CD14-positive monocyte (primary cell): ENCODE results near the gene KLC1. TPM values are rescaled to one million over a fixed set of nuclear protein-coding genes. Genes with fewer than 3 reads are reported as not detected.

Experiments used
- DNase-seq, 3 donors: peaks; one replicate each; pipeline ENCODE4 v3.0.0-alpha.2; 2011 to 2022
- H2AFZ ChIP-seq: 2 replicates; pipeline ENCODE4 v1.6.0; 2012; ENCODE audit warnings: mild to moderate bottlenecking, low read depth, low read length, inconsistent platforms; ENCODE audit not compliant: insufficient read depth, poor library complexity, severe bottlenecking
- H3K27ac ChIP-seq, 2 donors: 1 replicate in 1 of 2; 2 replicates in 1 of 2; pipeline ENCODE4 v1.5.1; 2012 to 2013; ENCODE audit warnings: low read length in 2 of 2, control low read depth in 1 of 2, inconsistent platforms in 1 of 2, low read depth in 1 of 2, mild to moderate bottlenecking in 1 of 2
- H3K27me3 ChIP-seq, 2 donors: one replicate each; pipeline versions ENCODE4 v1.6.0 to v1.6.1; 2011 to 2013; ENCODE audit warnings: low read length in 2 of 2; ENCODE audit not compliant: control insufficient read depth in 2 of 2, insufficient read depth in 2 of 2
- H3K36me3 ChIP-seq, 2 donors: replicated peaks in 1 of 2; 1 replicate in 1 of 2; 2 replicates in 1 of 2; pipeline versions ENCODE4 v1.5.1 to v1.6.1; 2012 to 2013; ENCODE audit warnings: low read length in 2 of 2, control low read depth in 1 of 2, inconsistent platforms in 1 of 2, mild to moderate bottlenecking in 1 of 2; ENCODE audit not compliant: insufficient read depth in 2 of 2, control insufficient read depth in 1 of 2
- H3K4me1 ChIP-seq, 2 donors: 1 replicate in 1 of 2; 2 replicates in 1 of 2; pipeline versions ENCODE4 v1.5.1 to v1.6.1; 2012 to 2013; ENCODE audit warnings: low read length in 2 of 2, control low read depth in 1 of 2, inconsistent platforms in 1 of 2, mild to moderate bottlenecking in 1 of 2, moderate library complexity in 1 of 2; ENCODE audit not compliant: insufficient read depth in 2 of 2, control insufficient read depth in 1 of 2
- H3K4me2 ChIP-seq: replicated peaks from 2 replicates; pipeline ENCODE3; 2012; ENCODE audit warnings: low read length, moderate library complexity, mild to moderate bottlenecking; ENCODE audit not compliant: poor library complexity, severe bottlenecking; ENCODE audit errors: extremely low read depth
- H3K4me3 ChIP-seq, 3 experiments: fragments of 200-600 bp in 1 of 3; sonication (generic) in 1 of 3; replicated peaks in 1 of 3; 1 replicate in 2 of 3; 2 replicates in 1 of 3; pipeline ENCODE4 v1.5.1; 2011 to 2013; ENCODE audit warnings: low read length in 3 of 3, mild to moderate bottlenecking in 3 of 3, control low read depth in 2 of 3, low read depth in 2 of 3, inconsistent platforms in 1 of 3, moderate library complexity in 1 of 3
- H3K79me2 ChIP-seq: 2 replicates; pipeline ENCODE4 v1.6.0; 2012; ENCODE audit warnings: mild to moderate bottlenecking, control low read depth, inconsistent platforms, low read length, moderate library complexity; ENCODE audit not compliant: insufficient read depth
- H3K9ac ChIP-seq: 2 replicates; pipeline ENCODE4 v1.6.0; 2017; ENCODE audit warnings: low read length, mild to moderate bottlenecking; ENCODE audit not compliant: insufficient read depth, poor library complexity, severe bottlenecking
- H3K9me3 ChIP-seq, 2 donors: replicated peaks in 1 of 2; 1 replicate in 1 of 2; 2 replicates in 1 of 2; pipeline versions ENCODE4 v1.5.1 to v1.6.1; 2012 to 2013; ENCODE audit warnings: low read length in 2 of 2, control low read depth in 1 of 2; ENCODE audit not compliant: control insufficient read depth in 1 of 2, insufficient read depth in 1 of 2
- H4K20me1 ChIP-seq: 2 replicates; pipeline ENCODE4 v1.6.0; 2012; ENCODE audit warnings: mild to moderate bottlenecking, low read length, control low read depth, moderate library complexity; ENCODE audit not compliant: insufficient read depth
- H3K27ac Mint-ChIP-seq, 7 donors: one replicate each; pipeline ENCODE4 v1.8.0; 2020; ENCODE audit warnings: mild to moderate bottlenecking in 7 of 7, mixed read lengths in 7 of 7, moderate library complexity in 6 of 7, inconsistent platforms in 2 of 7
- H3K27me3 Mint-ChIP-seq, 3 donors: one replicate each; pipeline ENCODE4 v1.8.0; 2021 to 2022; ENCODE audit warnings: low read depth in 3 of 3, mild to moderate bottlenecking in 3 of 3, mixed read lengths in 3 of 3, moderate library complexity in 3 of 3, inconsistent platforms in 1 of 3
- H3K36me3 Mint-ChIP-seq, 2 donors: one replicate each; pipeline ENCODE4 v1.8.0; 2020; ENCODE audit warnings: mixed read lengths in 2 of 2, inconsistent platforms in 1 of 2, mild to moderate bottlenecking in 1 of 2
- H3K4me1 Mint-ChIP-seq: one replicate; pipeline ENCODE4 v1.8.0; 2020; ENCODE audit warnings: mild to moderate bottlenecking, mixed read lengths
- H3K4me3 Mint-ChIP-seq, 2 donors: one replicate each; pipeline ENCODE4 v1.8.0; 2020; ENCODE audit warnings: mild to moderate bottlenecking in 2 of 2, mixed read lengths in 2 of 2, moderate library complexity in 1 of 2
- H3K9me3 Mint-ChIP-seq, 7 donors: one replicate each; pipeline ENCODE4 v1.8.0; 2020 to 2022; ENCODE audit warnings: mixed read lengths in 7 of 7, mild to moderate bottlenecking in 6 of 7, moderate library complexity in 6 of 7, inconsistent platforms in 2 of 7
- WGBS: methylation state at CpG from one replicate; pipeline ENCODE4 v1.1.5; 2013; ENCODE audit warnings: missing lambda C conversion rate; ENCODE audit not compliant: insufficient coverage; 5-methylcytosine and 5-hydroxymethylcytosine counted together
- intact Hi-C, 2 donors: fragments of 100-400 bp; cut with micrococcal nuclease; formaldehyde crosslinking; loops; one replicate each; pipeline versions ENCODE4 v1.15.0 to v1.15.1; 2023
- polyA plus RNA-seq, 3 donors: library from polyadenylated mRNA; depleted of rRNA in 1 of 3; unstranded in 2 of 3; stranded (reverse) in 1 of 3; fragments of 300-500 nt in 2 of 3; fragments of >200 nt in 1 of 3; fragmentation: Illumina TruSeq in 2 of 3; gene quantifications; 1 replicate in 2 of 3; 2 replicates in 1 of 3; pipeline ENCODE4 v1.2.3, GENCODE V29; 2012 to 2021
- TF ChIP-seq, protein P1 (sequence below): fragments of 200-600 bp; IDR thresholded peaks from one replicate; pipeline ENCODE4 v1.8.0; 2022; ENCODE audit warnings: antibody characterized with exemption, mild to moderate bottlenecking

The KLC1 gene
- polyA plus RNA-seq, 3 donors, result 41.5 to 108 (median 46.6) TPM

DNA sequence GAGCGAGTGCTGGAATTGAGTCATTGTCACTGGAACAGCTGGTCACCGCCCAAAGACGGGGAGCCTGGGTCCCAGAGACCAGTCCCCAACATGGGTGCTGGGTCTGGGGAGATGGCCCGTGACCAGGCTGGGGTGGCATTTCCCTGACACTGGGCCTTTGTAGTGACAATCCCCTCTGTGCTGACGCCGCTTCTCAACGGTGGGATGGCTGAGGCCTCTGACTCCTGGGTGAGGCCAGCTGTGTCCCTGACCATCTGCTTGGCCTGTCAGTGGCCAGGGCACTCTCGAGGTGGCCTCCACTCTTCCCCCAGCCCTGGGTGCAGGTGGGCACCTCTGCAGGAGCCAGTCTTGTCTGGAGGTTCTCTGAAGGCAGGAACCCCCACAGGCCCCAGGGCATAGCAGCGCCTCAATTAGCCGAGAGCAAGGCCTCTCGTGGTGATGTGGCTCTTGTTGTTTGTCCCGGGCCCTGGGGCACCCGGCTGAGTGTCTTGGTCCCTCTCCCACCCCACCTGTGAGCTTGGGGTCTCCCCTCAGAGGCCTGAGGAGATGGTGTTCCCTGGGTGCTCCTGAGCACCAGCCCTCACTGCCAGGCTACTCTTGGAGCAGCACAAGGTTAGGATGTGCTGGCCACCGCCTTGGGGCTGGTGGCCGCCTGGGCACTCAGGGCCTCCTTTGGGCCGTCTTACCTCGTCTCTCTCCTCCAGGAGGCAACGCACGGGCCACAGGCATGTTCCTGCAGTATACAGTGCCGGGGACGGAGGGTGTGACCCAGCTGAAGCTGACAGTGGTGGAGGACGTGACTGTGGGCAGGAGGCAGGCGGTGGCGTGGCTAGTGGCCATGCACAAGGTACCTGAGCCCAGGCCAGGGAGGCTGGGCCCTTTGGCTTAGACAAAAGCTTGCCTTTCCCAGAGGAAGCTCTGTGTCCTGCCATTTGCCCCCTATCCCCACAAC, 103.2 kb downstream of the KLC1 start:
- no peak for DNase-seq
- 98% methylated on average over 21 of the region's 24 CpGs for WGBS
- Histone ChIP-seq H3K4me2 (no peak overlapping the region), H3K4me3 (no peak overlapping the region), H2AFZ (no peak overlapping the region), H3K27ac (no peak overlapping the region), H3K9me3 (no peaks in the 10 kb centered on the region), H3K36me3 (peaks cover 47 to 54% of the 10 kb centered on the region in 2 donors), H4K20me1 (no peaks in the 10 kb centered on the region), H3K9ac (no peak overlapping the region), H3K4me1 (no peaks in the 10 kb centered on the region), H3K79me2 (no peaks in the 10 kb centered on the region), H3K27me3 (no peaks in the 10 kb centered on the region)
- Mint-ChIP-seq H3K27ac (peak overlapping the region in 2 of 7 donors; percentile 38 to 79), H3K27me3 (peaks cover 0 to 2% (median 2%) of the 10 kb centered on the region in 3 donors), H3K4me1 (no peaks in the 10 kb centered on the region), H3K4me3 (no peak overlapping the region), H3K36me3 (peaks cover 35 to 60% of the 10 kb centered on the region in 2 donors), H3K9me3 (no peaks in the 10 kb centered on the region)
- TF ChIP-seq, protein P1, sequence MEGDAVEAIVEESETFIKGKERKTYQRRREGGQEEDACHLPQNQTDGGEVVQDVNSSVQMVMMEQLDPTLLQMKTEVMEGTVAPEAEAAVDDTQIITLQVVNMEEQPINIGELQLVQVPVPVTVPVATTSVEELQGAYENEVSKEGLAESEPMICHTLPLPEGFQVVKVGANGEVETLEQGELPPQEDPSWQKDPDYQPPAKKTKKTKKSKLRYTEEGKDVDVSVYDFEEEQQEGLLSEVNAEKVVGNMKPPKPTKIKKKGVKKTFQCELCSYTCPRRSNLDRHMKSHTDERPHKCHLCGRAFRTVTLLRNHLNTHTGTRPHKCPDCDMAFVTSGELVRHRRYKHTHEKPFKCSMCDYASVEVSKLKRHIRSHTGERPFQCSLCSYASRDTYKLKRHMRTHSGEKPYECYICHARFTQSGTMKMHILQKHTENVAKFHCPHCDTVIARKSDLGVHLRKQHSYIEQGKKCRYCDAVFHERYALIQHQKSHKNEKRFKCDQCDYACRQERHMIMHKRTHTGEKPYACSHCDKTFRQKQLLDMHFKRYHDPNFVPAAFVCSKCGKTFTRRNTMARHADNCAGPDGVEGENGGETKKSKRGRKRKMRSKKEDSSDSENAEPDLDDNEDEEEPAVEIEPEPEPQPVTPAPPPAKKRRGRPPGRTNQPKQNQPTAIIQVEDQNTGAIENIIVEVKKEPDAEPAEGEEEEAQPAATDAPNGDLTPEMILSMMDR, result no peak
- intact Hi-C loops, result no loop called here

DNA sequence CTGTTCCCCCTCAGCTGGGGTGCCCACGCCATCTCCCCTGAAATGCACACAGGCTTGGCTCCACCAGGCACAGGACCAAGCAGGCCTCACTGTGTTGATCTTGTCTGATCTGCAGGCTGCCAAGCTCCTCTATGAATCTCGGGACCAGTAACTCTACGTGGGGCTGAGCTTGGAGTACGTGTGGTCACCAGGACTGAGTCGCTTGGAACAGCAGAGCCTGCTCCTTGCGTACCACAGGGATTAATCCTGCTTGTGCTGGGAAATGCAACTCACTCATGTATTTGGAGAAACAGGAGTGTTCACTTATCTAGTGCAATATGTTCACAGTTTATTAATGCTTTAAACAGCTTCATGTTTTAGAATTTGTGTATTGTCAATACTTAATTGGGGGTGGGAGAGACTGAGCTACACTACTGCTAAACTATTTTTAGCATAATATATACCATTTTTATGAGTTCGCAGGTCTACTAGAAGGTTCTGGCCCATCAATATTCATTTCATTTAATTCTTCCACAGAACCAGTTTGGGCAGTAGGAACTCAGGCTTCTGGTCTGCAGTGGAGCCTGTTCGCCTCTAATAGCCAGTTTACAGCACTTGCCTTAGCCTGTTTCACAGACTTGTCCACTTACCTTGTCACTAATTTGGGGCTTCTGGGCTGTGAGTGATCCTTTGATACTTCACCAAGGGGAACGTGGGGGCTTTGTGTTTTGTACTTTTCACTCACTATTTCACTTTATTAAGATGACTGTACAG, 104.0 kb downstream of the KLC1 start:
- Histone ChIP-seq H3K36me3 (peaks cover 43 to 50% of the 10 kb centered on the region in 2 donors), H3K4me2 (no peak overlapping the region), H3K27me3 (no peaks in the 10 kb centered on the region), H3K9me3 (no peaks in the 10 kb centered on the region), H2AFZ (no peak overlapping the region), H3K27ac (no peak overlapping the region), H3K4me1 (no peaks in the 10 kb centered on the region), H4K20me1 (no peaks in the 10 kb centered on the region), H3K4me3 (no peak overlapping the region), H3K9ac (no peak overlapping the region), H3K79me2 (no peaks in the 10 kb centered on the region)
- no peaks in the 10 kb centered on the region for H3K4me1 Mint-ChIP-seq
- intact Hi-C loops, result no loop called here
- DNase-seq, result no peak
- no peak overlapping the region for H3K4me3 Mint-ChIP-seq
- TF ChIP-seq, protein P1, result no peak
- no peaks in the 10 kb centered on the region for H3K9me3 Mint-ChIP-seq
- WGBS, result 95% methylated on average over 7 of the region's 9 CpGs
- H3K36me3 Mint-ChIP-seq, result peaks cover 35 to 60% of the 10 kb centered on the region in 2 donors
- peaks cover 0 to 2% (median 2%) of the 10 kb centered on the region in 3 donors for H3K27me3 Mint-ChIP-seq
- H3K27ac Mint-ChIP-seq, result peak overlapping the region in 1 of 7 donors; percentile 79
